ENCODE data around the gene LGMN. TPM values are rescaled to one million over a fixed set of nuclear protein-coding genes. Genes with fewer than 3 reads are reported as not detected.

LGMN gene
- polyA plus RNA-seq, 1 donor from 2014 or later = 48.0 TPM

DNA sequence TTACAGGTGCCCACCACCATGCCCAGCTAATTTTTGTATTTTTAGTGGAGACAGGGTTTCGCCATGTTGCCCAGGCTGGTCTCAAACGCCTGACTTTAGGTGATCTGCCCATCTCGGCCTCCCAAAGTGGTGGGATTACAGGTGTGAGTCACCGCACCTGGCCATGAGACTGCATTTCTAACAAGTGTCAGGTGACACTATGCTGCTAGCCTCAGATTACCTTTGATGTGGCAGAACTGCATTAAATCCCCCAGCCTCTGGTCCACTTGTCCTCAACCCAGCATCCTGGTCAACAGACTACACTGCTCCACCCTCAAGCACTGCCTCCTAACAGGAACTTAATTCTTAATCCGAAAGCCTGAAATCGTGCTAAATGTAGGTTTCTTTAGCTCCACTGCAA is 13.1 kb downstream of the LGMN start:
- no peak for TF ChIP-seq RAD21 (conservative IDR thresholded peaks at IDR 0.05)
- no peaks in the 10 kb centered on the region for H3K27me3 ChIP-seq (ENCODE audit: insufficient read depth, low read depth, low read length)
- H3K36me3 ChIP-seq (ENCODE audit: insufficient read depth, low read length) = peaks cover 4% of the 10 kb centered on the region
- no peaks in the 10 kb centered on the region for H4K20me1 ChIP-seq (ENCODE audit: insufficient read depth)
- H3K9ac ChIP-seq (ENCODE audit: low read length) = no peak overlapping the region
- H3K79me2 ChIP-seq (replicated peaks; ENCODE audit: insufficient read depth, low read length) = no peaks in the 10 kb centered on the region
- no peak overlapping the region for H3K4me3 ChIP-seq (ENCODE audit: low read length)
- no peak overlapping the region for H3K27ac ChIP-seq (ENCODE audit: low read length)
- H3F3A ChIP-seq (ENCODE audit: insufficient read depth, low read length, poor library complexity, severe bottlenecking) = no peaks in the 10 kb centered on the region
- H2AFZ ChIP-seq (ENCODE audit: low read depth, low read length) = no peak overlapping the region
- peaks cover 2% of the 10 kb centered on the region for H3K9me3 ChIP-seq (ENCODE audit: low read length)
- H3K9me2 ChIP-seq (ENCODE audit: insufficient read depth, low read length) = no peaks in the 10 kb centered on the region
- no peak overlapping the region for H3K4me2 ChIP-seq (ENCODE audit: low read length)

DNA sequence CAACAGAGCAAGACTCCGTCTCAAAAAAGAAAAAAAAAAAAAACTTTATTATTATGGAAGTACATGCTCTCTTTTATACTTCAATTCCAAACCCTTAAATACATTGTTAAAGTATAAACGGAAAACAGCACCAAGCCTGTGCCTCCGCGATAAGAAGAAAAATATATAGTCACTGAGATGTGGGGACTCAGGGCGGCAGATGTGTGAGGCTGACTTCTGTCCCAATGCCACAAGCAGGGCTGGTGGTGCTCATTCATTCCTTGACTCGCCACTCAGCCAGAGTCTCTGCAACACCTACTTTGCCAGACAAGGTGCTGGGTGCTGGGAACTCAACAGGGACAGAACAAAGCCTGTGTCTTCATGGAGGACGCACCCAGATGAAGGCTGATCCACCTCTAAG is 13.8 kb downstream of the LGMN start:
- no peak overlapping the region for H3K4me3 ChIP-seq (ENCODE audit: low read length)
- peaks cover 2% of the 10 kb centered on the region for H3K9me3 ChIP-seq (ENCODE audit: low read length)
- no peak overlapping the region for H3K27ac ChIP-seq (ENCODE audit: low read length)
- H4K20me1 ChIP-seq (ENCODE audit: insufficient read depth) = no peaks in the 10 kb centered on the region
- TF ChIP-seq TAF1 (IDR thresholded peaks at IDR 0.05; ENCODE audit: low read depth) = no peak
- no peak overlapping the region for H2AFZ ChIP-seq (ENCODE audit: low read depth, low read length)
- no peaks in the 10 kb centered on the region for H3K79me2 ChIP-seq (replicated peaks; ENCODE audit: insufficient read depth, low read length)
- H3K4me2 ChIP-seq (ENCODE audit: low read length) = no peak overlapping the region
- H3K9me2 ChIP-seq (ENCODE audit: insufficient read depth, low read length) = no peaks in the 10 kb centered on the region
- H3K36me3 ChIP-seq (ENCODE audit: insufficient read depth, low read length) = peaks cover 4% of the 10 kb centered on the region
- H3K27me3 ChIP-seq (ENCODE audit: insufficient read depth, low read depth, low read length) = no peaks in the 10 kb centered on the region
- H3F3A ChIP-seq (ENCODE audit: insufficient read depth, low read length, poor library complexity, severe bottlenecking) = no peaks in the 10 kb centered on the region
- no peak overlapping the region for H3K9ac ChIP-seq (ENCODE audit: low read length)

DNA sequence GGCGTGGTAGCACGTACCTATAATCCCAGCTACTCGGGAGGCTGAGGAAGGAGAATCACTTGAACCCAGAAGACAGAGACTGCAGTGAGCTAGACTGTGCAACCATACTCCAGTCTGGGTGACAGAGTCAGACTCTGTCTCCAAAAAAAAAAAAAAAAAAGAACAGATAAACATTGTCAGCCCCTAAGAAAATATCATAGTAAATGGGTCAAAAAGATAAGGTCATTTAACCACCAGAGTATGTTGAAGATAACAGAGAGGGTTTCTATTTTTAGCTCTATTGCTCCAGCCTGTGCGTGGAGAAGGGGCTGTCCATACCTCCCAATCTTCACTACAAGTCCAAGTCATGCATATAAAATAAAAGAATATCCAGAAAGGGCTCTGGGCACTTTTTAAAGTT is 15.4 kb downstream of the LGMN start:
- H3K9ac ChIP-seq (ENCODE audit: low read length) = no peak overlapping the region
- no peaks in the 10 kb centered on the region for H3F3A ChIP-seq (ENCODE audit: insufficient read depth, low read length, poor library complexity, severe bottlenecking)
- H3K79me2 ChIP-seq (replicated peaks; ENCODE audit: insufficient read depth, low read length) = no peaks in the 10 kb centered on the region
- no peaks in the 10 kb centered on the region for H4K20me1 ChIP-seq (ENCODE audit: insufficient read depth)
- H3K36me3 ChIP-seq (ENCODE audit: insufficient read depth, low read length) = peaks cover 4% of the 10 kb centered on the region
- H3K9me2 ChIP-seq (ENCODE audit: insufficient read depth, low read length) = no peaks in the 10 kb centered on the region
- TF ChIP-seq POLR2AphosphoS5 (IDR thresholded peaks at IDR 0.05) (no peak), TAF1 (IDR thresholded peaks at IDR 0.05; ENCODE audit: low read depth) (no peak), EP300 (conservative IDR thresholded peaks at IDR 0.05; ENCODE audit: poor library complexity, severe bottlenecking) (no peak), RAD21 (conservative IDR thresholded peaks at IDR 0.05) (no peak), EZH2 (IDR thresholded peaks at IDR 0.05; ENCODE audit: borderline replicate concordance, insufficient read depth, low read length, poor library complexity, severe bottlenecking) (no peak), SMC3 (conservative IDR thresholded peaks at IDR 0.05; ENCODE audit: poor library complexity) (no peak), MXI1 (conservative IDR thresholded peaks at IDR 0.05; ENCODE audit: poor library complexity, severe bottlenecking) (no peak)
- TF ChIP-seq, protein P1, sequence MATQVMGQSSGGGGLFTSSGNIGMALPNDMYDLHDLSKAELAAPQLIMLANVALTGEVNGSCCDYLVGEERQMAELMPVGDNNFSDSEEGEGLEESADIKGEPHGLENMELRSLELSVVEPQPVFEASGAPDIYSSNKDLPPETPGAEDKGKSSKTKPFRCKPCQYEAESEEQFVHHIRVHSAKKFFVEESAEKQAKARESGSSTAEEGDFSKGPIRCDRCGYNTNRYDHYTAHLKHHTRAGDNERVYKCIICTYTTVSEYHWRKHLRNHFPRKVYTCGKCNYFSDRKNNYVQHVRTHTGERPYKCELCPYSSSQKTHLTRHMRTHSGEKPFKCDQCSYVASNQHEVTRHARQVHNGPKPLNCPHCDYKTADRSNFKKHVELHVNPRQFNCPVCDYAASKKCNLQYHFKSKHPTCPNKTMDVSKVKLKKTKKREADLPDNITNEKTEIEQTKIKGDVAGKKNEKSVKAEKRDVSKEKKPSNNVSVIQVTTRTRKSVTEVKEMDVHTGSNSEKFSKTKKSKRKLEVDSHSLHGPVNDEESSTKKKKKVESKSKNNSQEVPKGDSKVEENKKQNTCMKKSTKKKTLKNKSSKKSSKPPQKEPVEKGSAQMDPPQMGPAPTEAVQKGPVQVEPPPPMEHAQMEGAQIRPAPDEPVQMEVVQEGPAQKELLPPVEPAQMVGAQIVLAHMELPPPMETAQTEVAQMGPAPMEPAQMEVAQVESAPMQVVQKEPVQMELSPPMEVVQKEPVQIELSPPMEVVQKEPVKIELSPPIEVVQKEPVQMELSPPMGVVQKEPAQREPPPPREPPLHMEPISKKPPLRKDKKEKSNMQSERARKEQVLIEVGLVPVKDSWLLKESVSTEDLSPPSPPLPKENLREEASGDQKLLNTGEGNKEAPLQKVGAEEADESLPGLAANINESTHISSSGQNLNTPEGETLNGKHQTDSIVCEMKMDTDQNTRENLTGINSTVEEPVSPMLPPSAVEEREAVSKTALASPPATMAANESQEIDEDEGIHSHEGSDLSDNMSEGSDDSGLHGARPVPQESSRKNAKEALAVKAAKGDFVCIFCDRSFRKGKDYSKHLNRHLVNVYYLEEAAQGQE (IDR thresholded peaks at IDR 0.05; ENCODE audit: borderline replicate concordance) = no peak
- TF ChIP-seq, protein P2, sequence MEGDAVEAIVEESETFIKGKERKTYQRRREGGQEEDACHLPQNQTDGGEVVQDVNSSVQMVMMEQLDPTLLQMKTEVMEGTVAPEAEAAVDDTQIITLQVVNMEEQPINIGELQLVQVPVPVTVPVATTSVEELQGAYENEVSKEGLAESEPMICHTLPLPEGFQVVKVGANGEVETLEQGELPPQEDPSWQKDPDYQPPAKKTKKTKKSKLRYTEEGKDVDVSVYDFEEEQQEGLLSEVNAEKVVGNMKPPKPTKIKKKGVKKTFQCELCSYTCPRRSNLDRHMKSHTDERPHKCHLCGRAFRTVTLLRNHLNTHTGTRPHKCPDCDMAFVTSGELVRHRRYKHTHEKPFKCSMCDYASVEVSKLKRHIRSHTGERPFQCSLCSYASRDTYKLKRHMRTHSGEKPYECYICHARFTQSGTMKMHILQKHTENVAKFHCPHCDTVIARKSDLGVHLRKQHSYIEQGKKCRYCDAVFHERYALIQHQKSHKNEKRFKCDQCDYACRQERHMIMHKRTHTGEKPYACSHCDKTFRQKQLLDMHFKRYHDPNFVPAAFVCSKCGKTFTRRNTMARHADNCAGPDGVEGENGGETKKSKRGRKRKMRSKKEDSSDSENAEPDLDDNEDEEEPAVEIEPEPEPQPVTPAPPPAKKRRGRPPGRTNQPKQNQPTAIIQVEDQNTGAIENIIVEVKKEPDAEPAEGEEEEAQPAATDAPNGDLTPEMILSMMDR (IDR thresholded peaks at IDR 0.05; ENCODE audit: poor library complexity, severe bottlenecking) = no peak
- no peak overlapping the region for H2AFZ ChIP-seq (ENCODE audit: low read depth, low read length)
- H3K4me3 ChIP-seq (ENCODE audit: low read length) = no peak overlapping the region
- no peak overlapping the region for H3K27ac ChIP-seq (ENCODE audit: low read length)
- no peaks in the 10 kb centered on the region for H3K9me3 ChIP-seq (ENCODE audit: low read length)
- H3K4me2 ChIP-seq (ENCODE audit: low read length) = no peak overlapping the region
- no peaks in the 10 kb centered on the region for H3K27me3 ChIP-seq (ENCODE audit: insufficient read depth, low read depth, low read length)

Data from neural cell (in vitro differentiated cells).